ENCODE measurements around the gene VSTM5.

- TF ChIP-seq CTCF (IDR thresholded peaks at IDR 0.05) (no peak), POLR2A (IDR thresholded peaks at IDR 0.05) (no peak), EP300 (IDR thresholded peaks at IDR 0.05) (no peak), POLR2AphosphoS5 (IDR thresholded peaks at IDR 0.05) (no peak)
Observed at GRCh38 chr11:93823210-93823609, 27.2 kb downstream of the VSTM5 start.

Measured in stomach (tissue), 4 donors.